Measurements from ENCODE around the gene LGALS4. TPM values are rescaled to one million over a fixed set of nuclear protein-coding genes. Genes with fewer than 3 reads are reported as not detected.
"Not testable (repeated sequence)": the region's sequence is repeated elsewhere in the genome, so short reads cannot be mapped to it uniquely, and the experiment has no call there.

LGALS4 gene
- total RNA-seq, 1 donor from 2014 or later, result not detected

- no peaks in the 10 kb centered on the region for H3K36me3 ChIP-seq (ENCODE audit: control insufficient read depth, insufficient read depth, low read length)
These were observed 34.0 kb downstream of the LGALS4 start for GRCh38 chr19:38778733-38779132.

GRCh38 chr19:38774181-38774950 lies 38.4 kb downstream of the LGALS4 start:
- H3K4me3 ChIP-seq (ENCODE audit: low read depth, low read length), result no peak overlapping the region
- no peak for TF ChIP-seq CTCF (IDR thresholded peaks at IDR 0.05; ENCODE audit: insufficient read depth, low read length, poor library complexity, severe bottlenecking)
- H3K36me3 ChIP-seq (ENCODE audit: control insufficient read depth, insufficient read depth, low read length), result no peaks in the 10 kb centered on the region
- no peaks in the 10 kb centered on the region for H3K27me3 ChIP-seq (ENCODE audit: control insufficient read depth, insufficient read depth, low read length)
- DNase-seq (ENCODE audit: low read depth), result no peak

More at GRCh38 chr19:38778733-38779132, 34.0 kb downstream of the LGALS4 start:
- TF ChIP-seq CTCF (IDR thresholded peaks at IDR 0.05; ENCODE audit: insufficient read depth, low read length, poor library complexity, severe bottlenecking), result no peak
- Histone ChIP-seq H3K4me3 (ENCODE audit: low read depth, low read length) (no peak overlapping the region), H3K27me3 (ENCODE audit: control insufficient read depth, insufficient read depth, low read length) (no peaks in the 10 kb centered on the region)
- no peak for DNase-seq (ENCODE audit: low read depth)

- no peak for DNase-seq (ENCODE audit: low read depth)
- H3K4me3 ChIP-seq (ENCODE audit: low read depth, low read length), result no peak within 1 kb of the TSS
- no peaks in the 10 kb centered on the region for H3K27me3 ChIP-seq (ENCODE audit: control insufficient read depth, insufficient read depth, low read length)
- no peak for TF ChIP-seq CTCF (IDR thresholded peaks at IDR 0.05; ENCODE audit: insufficient read depth, low read length, poor library complexity, severe bottlenecking)
- H3K36me3 ChIP-seq (ENCODE audit: control insufficient read depth, insufficient read depth, low read length), result no peaks in the 10 kb centered on the region
These were observed 39.1 kb downstream of the LGALS4 start, which contains the start of gene LGALS7 for GRCh38 chr19:38773469-38774177. TSS of gene LGALS7 (minus strand) at chr19:38773517. CDS start at chr19:38773492, 25 bp downstream.

DNA sequence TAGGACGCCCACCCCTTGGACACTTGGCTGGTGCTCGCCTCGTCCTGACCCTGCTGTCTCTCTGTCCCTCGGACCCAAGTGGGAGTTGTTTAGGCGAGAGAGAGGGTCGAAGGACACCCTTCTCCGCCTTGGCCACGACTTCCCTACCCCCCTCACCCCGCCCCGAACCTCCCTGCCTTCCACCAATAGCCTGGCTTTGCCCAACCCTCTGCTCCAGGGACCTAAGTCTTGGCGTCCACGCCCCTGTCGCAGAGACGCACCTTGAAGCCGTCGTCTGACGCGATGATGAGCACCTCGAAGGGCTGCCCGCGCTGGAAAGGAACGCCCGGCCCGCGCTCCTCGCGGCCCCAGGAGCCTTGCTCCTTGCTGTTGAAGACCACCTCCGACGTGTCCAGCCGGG lies 41.2 kb downstream of the LGALS4 start:
- H3K4me3 ChIP-seq (ENCODE audit: low read depth, low read length), result not testable (repeated sequence)

DNA sequence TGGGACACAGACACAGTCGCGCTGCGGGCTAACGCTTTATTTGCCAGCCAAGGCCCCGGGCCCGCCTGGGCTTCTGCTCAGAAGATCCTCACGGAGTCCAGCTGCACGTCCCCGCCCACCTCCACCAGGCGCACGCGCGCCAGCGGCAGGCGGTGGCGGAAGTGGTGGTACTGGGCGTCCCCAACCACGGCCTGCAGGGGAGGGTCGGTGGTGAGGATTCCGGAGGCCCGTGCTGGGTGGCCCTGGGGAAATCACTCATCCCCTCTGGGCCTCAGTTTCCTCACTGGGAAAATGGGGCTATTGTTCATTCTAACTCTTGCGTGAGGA lies 41.8 kb downstream of the LGALS4 start:
- H3K36me3 ChIP-seq (ENCODE audit: control insufficient read depth, insufficient read depth, low read length); DNase-seq (ENCODE audit: low read depth); H3K27me3 ChIP-seq (ENCODE audit: control insufficient read depth, insufficient read depth, low read length); H3K4me3 ChIP-seq (ENCODE audit: low read depth, low read length): not testable (repeated sequence)

More for the DNA sequence above, 41.2 kb downstream of the LGALS4 start:
- not testable (repeated sequence) for H3K36me3 ChIP-seq (ENCODE audit: control insufficient read depth, insufficient read depth, low read length); DNase-seq (ENCODE audit: low read depth); H3K27me3 ChIP-seq (ENCODE audit: control insufficient read depth, insufficient read depth, low read length)

GRCh38 chr19:38770228-38770948 lies 42.4 kb downstream of the LGALS4 start:
- not testable (repeated sequence) for H3K4me3 ChIP-seq (ENCODE audit: low read depth, low read length); DNase-seq (ENCODE audit: low read depth); H3K36me3 ChIP-seq (ENCODE audit: control insufficient read depth, insufficient read depth, low read length); H3K27me3 ChIP-seq (ENCODE audit: control insufficient read depth, insufficient read depth, low read length)

DNA sequence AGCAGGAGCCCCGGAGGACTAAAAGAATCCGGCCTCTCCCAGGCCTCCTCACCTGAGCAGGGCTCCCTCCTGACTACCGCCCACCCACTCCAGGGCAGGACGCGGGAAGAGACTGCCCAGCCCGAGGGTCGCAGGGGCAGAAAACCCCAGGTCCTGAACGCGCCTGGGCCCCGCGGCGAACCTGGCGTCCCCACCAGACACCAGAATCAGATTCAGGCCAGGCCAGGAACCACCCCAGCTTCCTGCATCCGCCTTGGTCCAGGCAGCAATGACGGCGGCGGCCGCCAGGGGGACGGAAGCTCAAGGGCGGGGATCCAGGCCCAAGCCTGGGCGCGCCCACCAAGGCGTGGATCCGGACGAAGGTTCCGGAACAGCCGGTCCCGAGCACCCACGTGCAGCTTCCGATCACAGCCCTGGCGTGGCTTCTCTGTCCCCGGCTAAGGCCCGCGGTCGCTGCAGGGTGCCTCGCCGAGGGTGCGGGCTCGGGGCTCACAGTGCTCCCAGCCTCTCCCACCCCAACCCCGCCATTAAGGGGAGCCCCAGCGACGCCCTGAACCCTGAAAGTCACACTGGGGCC lies 43.0 kb downstream of the LGALS4 start:
- Histone ChIP-seq H3K36me3 (ENCODE audit: control insufficient read depth, insufficient read depth, low read length) (no peaks in the 10 kb centered on the region), H3K4me3 (ENCODE audit: low read depth, low read length) (no peak overlapping the region), H3K27me3 (ENCODE audit: control insufficient read depth, insufficient read depth, low read length) (no peaks in the 10 kb centered on the region)
- peak; percentile 82 for TF ChIP-seq CTCF (IDR thresholded peaks at IDR 0.05; ENCODE audit: insufficient read depth, low read length, poor library complexity, severe bottlenecking)
- no peak for DNase-seq (ENCODE audit: low read depth)
